ENCODE data around the gene BRSK2.

Gene BRSK2

GRCh38 chr11:1389103-1389931, 417 bp upstream of the BRSK2 start:
- no peak overlapping the region for H3K27ac ChIP-seq
- peaks cover 28% of the 10 kb centered on the region for H3K4me1 ChIP-seq
- TF ChIP-seq Cebpa-rat (IDR thresholded peaks at IDR 0.05): no peak
- H3K27me3 ChIP-seq: peaks cover 59% of the 10 kb centered on the region
- no peaks in the 10 kb centered on the region for H3K9me3 ChIP-seq
- peaks cover 29% of the 10 kb centered on the region for H4K20me1 ChIP-seq
- peak overlapping the region; percentile 100 for H3K4me2 ChIP-seq
- peak overlapping the region; percentile 49 for H3K9ac ChIP-seq
- H3K4me3 ChIP-seq: peak overlapping the region; percentile 68
- H3K36me3 ChIP-seq: no peaks in the 10 kb centered on the region

GRCh38 chr11:1390569-1391164, 933 bp downstream of the BRSK2 start:
- Histone ChIP-seq H3K9me3 (no peaks in the 10 kb centered on the region), H3K4me2 (no peak overlapping the region), H3K4me1 (peaks cover 17% of the 10 kb centered on the region), H3K27me3 (peaks cover 59% of the 10 kb centered on the region), H3K4me3 (peak overlapping the region; percentile 11; the same call in 1 of the 2 replicates), H3K27ac (no peak overlapping the region), H3K9ac (no peak overlapping the region), H3K36me3 (no peaks in the 10 kb centered on the region), H4K20me1 (peaks cover 29% of the 10 kb centered on the region)
- TF ChIP-seq Cebpa-rat (IDR thresholded peaks at IDR 0.05): no peak

GRCh38 chr11:1391165-1392075, 1.7 kb downstream of the BRSK2 start:
- Histone ChIP-seq H3K4me1 (peaks cover 17% of the 10 kb centered on the region), H3K27ac (no peak overlapping the region), H3K9ac (no peak overlapping the region)

GRCh38 chr11:1392111-1392510, 2.4 kb downstream of the BRSK2 start:
- Histone ChIP-seq H3K27me3 (peaks cover 59% of the 10 kb centered on the region), H3K4me2 (no peak overlapping the region), H3K4me3 (no peak overlapping the region), H3K9ac (no peak overlapping the region), H4K20me1 (peaks cover 29% of the 10 kb centered on the region), H3K9me3 (no peaks in the 10 kb centered on the region), H3K4me1 (peaks cover 17% of the 10 kb centered on the region), H3K27ac (no peak overlapping the region), H3K36me3 (no peaks in the 10 kb centered on the region)
- TF ChIP-seq Cebpa-rat (IDR thresholded peaks at IDR 0.05): no peak

More at GRCh38 chr11:1391165-1392075, 1.7 kb downstream of the BRSK2 start:
- no peak for TF ChIP-seq Cebpa-rat (IDR thresholded peaks at IDR 0.05)
- no peak overlapping the region for H3K4me3 ChIP-seq
- H4K20me1 ChIP-seq: peaks cover 29% of the 10 kb centered on the region
- no peaks in the 10 kb centered on the region for H3K9me3 ChIP-seq
- peaks cover 59% of the 10 kb centered on the region for H3K27me3 ChIP-seq
- no peak overlapping the region for H3K4me2 ChIP-seq
- no peaks in the 10 kb centered on the region for H3K36me3 ChIP-seq

- Histone ChIP-seq H3K9me3 (no peaks in the 10 kb centered on the region), H3K9ac (no peak overlapping the region), H3K36me3 (no peaks in the 10 kb centered on the region), H3K4me2 (no peak overlapping the region), H3K4me1 (peaks cover 17% of the 10 kb centered on the region), H3K27me3 (peaks cover 59% of the 10 kb centered on the region), H3K27ac (no peak overlapping the region), H4K20me1 (peaks cover 30% of the 10 kb centered on the region), H3K4me3 (no peak overlapping the region)
- no peak for TF ChIP-seq Cebpa-rat (IDR thresholded peaks at IDR 0.05)
These were observed 2.8 kb downstream of the BRSK2 start for GRCh38 chr11:1392561-1392960.

GRCh38 chr11:1393038-1393710, 3.4 kb downstream of the BRSK2 start:
- H3K36me3 ChIP-seq: no peaks in the 10 kb centered on the region
- H3K27me3 ChIP-seq: peaks cover 55% of the 10 kb centered on the region
- H3K4me3 ChIP-seq: no peak overlapping the region
- no peaks in the 10 kb centered on the region for H3K9me3 ChIP-seq
- peaks cover 13% of the 10 kb centered on the region for H3K4me1 ChIP-seq
- peaks cover 36% of the 10 kb centered on the region for H4K20me1 ChIP-seq
- H3K27ac ChIP-seq: no peak overlapping the region
- no peak for TF ChIP-seq Cebpa-rat (IDR thresholded peaks at IDR 0.05)
- no peak overlapping the region for H3K4me2 ChIP-seq
- H3K9ac ChIP-seq: no peak overlapping the region

- Histone ChIP-seq H3K36me3 (no peaks in the 10 kb centered on the region), H3K4me2 (no peak overlapping the region), H3K4me3 (no peak overlapping the region), H4K20me1 (peaks cover 55% of the 10 kb centered on the region), H3K9me3 (no peaks in the 10 kb centered on the region), H3K27ac (no peak overlapping the region), H3K4me1 (no peaks in the 10 kb centered on the region), H3K9ac (no peak overlapping the region), H3K27me3 (peaks cover 39% of the 10 kb centered on the region)
- no peak for TF ChIP-seq Cebpa-rat (IDR thresholded peaks at IDR 0.05)
These were observed 5.4 kb downstream of the BRSK2 start for GRCh38 chr11:1394936-1395772.

- Histone ChIP-seq H4K20me1 (peaks cover 59% of the 10 kb centered on the region), H3K36me3 (no peaks in the 10 kb centered on the region), H3K4me3 (no peak overlapping the region), H3K4me1 (no peaks in the 10 kb centered on the region), H3K27me3 (peaks cover 39% of the 10 kb centered on the region), H3K9me3 (no peaks in the 10 kb centered on the region), H3K4me2 (no peak overlapping the region), H3K9ac (no peak overlapping the region), H3K27ac (no peak overlapping the region)
- no peak for TF ChIP-seq Cebpa-rat (IDR thresholded peaks at IDR 0.05)
These were observed 6.1 kb downstream of the BRSK2 start for GRCh38 chr11:1395773-1396374.

Data from BLaER1 (cell line).